Effector memory CD8-positive, alpha-beta T cell (primary cell): ENCODE data around the gene RNASE9.
"Not testable (repeated sequence)": the region's sequence is repeated elsewhere in the genome, so short reads cannot be mapped to it uniquely, and the experiment has no call there.

Source experiments
- ATAC-seq: fragments of 150-1000 bp; cut with Tn5 transposase; replicated peaks from 2 replicates; pipeline ENCODE4 v1.10.0; 2021; ENCODE audit warnings: mild to moderate bottlenecking, moderate library complexity
- DNase-seq, 3 experiments: peaks; one replicate each; pipeline ENCODE4 v3.0.0; 2021
- H3K27ac Mint-ChIP-seq, 2 donors: one replicate each; pipeline ENCODE4 v1.8.0; 2022; ENCODE audit warnings: mild to moderate bottlenecking in 2 of 2, mixed read lengths in 2 of 2, moderate library complexity in 2 of 2
- H3K27me3 Mint-ChIP-seq, 2 donors: one replicate each; pipeline ENCODE4 v1.8.0; 2022; ENCODE audit warnings: mixed read lengths in 2 of 2
- H3K36me3 Mint-ChIP-seq: one replicate; pipeline ENCODE4 v1.8.0; 2022; ENCODE audit warnings: mild to moderate bottlenecking, moderate library complexity, mixed read lengths; ENCODE audit not compliant: insufficient read depth
- H3K4me1 Mint-ChIP-seq, 2 donors: one replicate each; pipeline ENCODE4 v1.8.0; 2022; ENCODE audit warnings: low read depth in 2 of 2, mixed read lengths in 2 of 2
- H3K4me3 Mint-ChIP-seq, 2 donors: one replicate each; pipeline ENCODE4 v1.8.0; 2022; ENCODE audit warnings: mild to moderate bottlenecking in 2 of 2, mixed read lengths in 2 of 2, moderate library complexity in 2 of 2
- H3K9me3 Mint-ChIP-seq, 2 donors: one replicate each; pipeline ENCODE4 v1.8.0; 2022; ENCODE audit warnings: mixed read lengths in 2 of 2

The RNASE9 gene

GRCh38 chr14:20567199-20567598 lies 6.4 kb upstream of the RNASE9 start:
- H3K4me3 Mint-ChIP-seq, H3K27me3 Mint-ChIP-seq, DNase-seq, H3K9me3 Mint-ChIP-seq, ATAC-seq, H3K27ac Mint-ChIP-seq, H3K4me1 Mint-ChIP-seq, H3K36me3 Mint-ChIP-seq: not testable (repeated sequence)

- Mint-ChIP-seq H3K9me3 (no peaks in the 10 kb centered on the region), H3K27ac (no peak overlapping the region), H3K4me3 (no peak overlapping the region), H3K4me1 (no peaks in the 10 kb centered on the region), H3K36me3 (no peaks in the 10 kb centered on the region), H3K27me3 (no peaks in the 10 kb centered on the region)
- no peak for DNase-seq
- ATAC-seq: no peak
These were observed 3.7 kb upstream of the RNASE9 start for GRCh38 chr14:20564501-20564997.

GRCh38 chr14:20563971-20564370 lies 3.1 kb upstream of the RNASE9 start:
- DNase-seq (no peak), ATAC-seq (no peak)
- Mint-ChIP-seq H3K27me3 (no peaks in the 10 kb centered on the region), H3K4me3 (no peak overlapping the region), H3K27ac (no peak overlapping the region), H3K4me1 (no peaks in the 10 kb centered on the region), H3K36me3 (no peaks in the 10 kb centered on the region), H3K9me3 (no peaks in the 10 kb centered on the region)

- Mint-ChIP-seq H3K36me3 (no peaks in the 10 kb centered on the region), H3K27me3 (peaks cover 9 to 10% of the 10 kb centered on the region in 2 donors), H3K4me3 (no peak overlapping the region), H3K27ac (no peak overlapping the region), H3K9me3 (no peaks in the 10 kb centered on the region), H3K4me1 (no peaks in the 10 kb centered on the region)
- no peak for DNase-seq
- no peak for ATAC-seq
These were observed 1.4 kb downstream of the RNASE9 start for GRCh38 chr14:20559461-20559904.

- Mint-ChIP-seq H3K36me3 (no peaks in the 10 kb centered on the region), H3K27me3 (peaks cover 9 to 10% of the 10 kb centered on the region in 2 donors), H3K9me3 (no peaks in the 10 kb centered on the region), H3K27ac (no peak overlapping the region), H3K4me1 (no peaks in the 10 kb centered on the region), H3K4me3 (no peak overlapping the region)
- DNase-seq (no peak), ATAC-seq (no peak)
These were observed 3.7 kb downstream of the RNASE9 start for GRCh38 chr14:20557212-20557542.

GRCh38 chr14:20556500-20557211 lies 4.2 kb downstream of the RNASE9 start:
- Mint-ChIP-seq H3K36me3 (no peaks in the 10 kb centered on the region), H3K4me3 (no peak overlapping the region), H3K4me1 (no peaks in the 10 kb centered on the region), H3K9me3 (no peaks in the 10 kb centered on the region), H3K27me3 (peaks cover 9 to 10% of the 10 kb centered on the region in 2 donors), H3K27ac (no peak overlapping the region)
- no peak for ATAC-seq
- DNase-seq: no peak

- Mint-ChIP-seq H3K27ac (no peak overlapping the region), H3K4me3 (no peak overlapping the region), H3K9me3 (no peaks in the 10 kb centered on the region), H3K27me3 (peaks cover 9 to 10% of the 10 kb centered on the region in 2 donors), H3K4me1 (no peaks in the 10 kb centered on the region), H3K36me3 (no peaks in the 10 kb centered on the region)
- no peak for DNase-seq
- ATAC-seq: no peak
These were observed 5.0 kb downstream of the RNASE9 start for GRCh38 chr14:20555845-20556244.

GRCh38 chr14:20553024-20553423 lies 7.8 kb downstream of the RNASE9 start:
- Mint-ChIP-seq H3K36me3 (no peaks in the 10 kb centered on the region), H3K27ac (no peak overlapping the region), H3K27me3 (peaks cover 4 to 14% of the 10 kb centered on the region in 2 donors), H3K4me1 (no peaks in the 10 kb centered on the region), H3K9me3 (no peaks in the 10 kb centered on the region), H3K4me3 (no peak overlapping the region)
- DNase-seq: no peak
- no peak for ATAC-seq

- no peak for DNase-seq
- no peaks in the 10 kb centered on the region for H3K36me3 Mint-ChIP-seq
These were observed 9.2 kb downstream of the RNASE9 start for GRCh38 chr14:20551606-20552005.

GRCh38 chr14:20550926-20551325 lies 9.9 kb downstream of the RNASE9 start:
- no peaks in the 10 kb centered on the region for H3K36me3 Mint-ChIP-seq
- DNase-seq: no peak
- H3K9me3 Mint-ChIP-seq: no peaks in the 10 kb centered on the region
- no peaks in the 10 kb centered on the region for H3K4me1 Mint-ChIP-seq
- no peak for ATAC-seq
- no peak overlapping the region for H3K4me3 Mint-ChIP-seq
- H3K27ac Mint-ChIP-seq: no peak overlapping the region
- peaks cover 12 to 20% of the 10 kb centered on the region in 2 donors for H3K27me3 Mint-ChIP-seq

More at GRCh38 chr14:20551606-20552005, 9.2 kb downstream of the RNASE9 start:
- Mint-ChIP-seq H3K27ac (no peak overlapping the region), H3K27me3 (peaks cover 7 to 13% of the 10 kb centered on the region in 2 donors), H3K9me3 (no peaks in the 10 kb centered on the region), H3K4me3 (no peak overlapping the region), H3K4me1 (no peaks in the 10 kb centered on the region)
- no peak for ATAC-seq

GRCh38 chr14:20548414-20549158 lies 12.3 kb downstream of the RNASE9 start:
- no peak overlapping the region for H3K27ac Mint-ChIP-seq
- no peaks in the 10 kb centered on the region for H3K4me1 Mint-ChIP-seq
- ATAC-seq: no peak
- H3K9me3 Mint-ChIP-seq: no peaks in the 10 kb centered on the region
- no peaks in the 10 kb centered on the region for H3K36me3 Mint-ChIP-seq
- no peak overlapping the region for H3K4me3 Mint-ChIP-seq
- H3K27me3 Mint-ChIP-seq: peaks cover 35% of the 10 kb centered on the region in 2 donors
- no peak for DNase-seq

GRCh38 chr14:20546877-20547276 lies 14.0 kb downstream of the RNASE9 start:
- Mint-ChIP-seq H3K27ac (no peak overlapping the region), H3K4me3 (no peak overlapping the region), H3K4me1 (no peaks in the 10 kb centered on the region), H3K9me3 (no peaks in the 10 kb centered on the region), H3K36me3 (no peaks in the 10 kb centered on the region), H3K27me3 (peaks cover 38 to 50% of the 10 kb centered on the region in 2 donors)
- no peak for ATAC-seq
- no peak for DNase-seq

GRCh38 chr14:20539906-20540305 lies 20.9 kb downstream of the RNASE9 start:
- Mint-ChIP-seq H3K36me3 (no peaks in the 10 kb centered on the region), H3K9me3 (no peaks in the 10 kb centered on the region), H3K27ac (no peak overlapping the region), H3K4me1 (no peaks in the 10 kb centered on the region), H3K27me3 (peaks cover 12 to 29% of the 10 kb centered on the region in 2 donors), H3K4me3 (no peak overlapping the region)
- ATAC-seq: no peak
- DNase-seq: no peak
